AG04450 (cell line): Measurements from ENCODE around the gene SLC8B1. TPM values are rescaled to one million over a fixed set of nuclear protein-coding genes. Genes with fewer than 3 reads are reported as not detected.

ENCODE experiments used
- CTCF ChIA-PET: fragments of 300-600, 350-600 bp; formaldehyde crosslinking; extraction: SDS; loops from one replicate; lab custom pipeline; 2022; ENCODE audit warnings: antibody characterized with exemption, inconsistent platforms; lab: Charles Lee
- POLR2A ChIA-PET: fragments of 350-600 bp; formaldehyde crosslinking; extraction: SDS; loops from one replicate; lab custom pipeline; 2021; ENCODE audit warnings: antibody characterized with exemption, inconsistent platforms; lab: Yijun Ruan, JAX
- DNase-seq: peaks from one replicate; pipeline ENCODE4 v3.0.0-alpha.2; 2011; ENCODE audit warnings: low read depth, low spot score
- H3K27ac ChIP-seq: one replicate; pipeline ENCODE4 v1.5.1; 2012; ENCODE audit warnings: low read depth, low read length, control low read depth
- H3K27me3 ChIP-seq: one replicate; pipeline ENCODE4 v1.6.0; 2012; ENCODE audit warnings: low read length; ENCODE audit not compliant: control insufficient read depth, insufficient read depth
- H3K4me3 ChIP-seq: 2 replicates; pipeline ENCODE4 v1.5.1; 2011; ENCODE audit warnings: mild to moderate bottlenecking, low read depth, low read length, control low read depth
- H3K9me3 ChIP-seq: 2 replicates; pipeline ENCODE4 v1.5.1; 2012; ENCODE audit warnings: low read length; ENCODE audit not compliant: control insufficient read depth, insufficient read depth
- polyA plus RNA-seq: library from polyadenylated mRNA; depleted of rRNA; stranded (reverse); fragments of >200 nt; gene quantifications from 2 replicates; pipeline ENCODE4 v1.2.3, GENCODE V29; 2011
- TF ChIP-seq, protein P1 (sequence below): IDR thresholded peaks from 2 replicates; pipeline ENCODE4 v1.5.1; 2011; ENCODE audit warnings: low read depth, low read length, control low read depth, inconsistent platforms

Gene SLC8B1
- polyA plus RNA-seq, 1 experiment = 12.1 TPM

GRCh38 chr12:113277511-113277910 is 57.4 kb downstream of the SLC8B1 start:
- Histone ChIP-seq H3K4me3 (no peak overlapping the region), H3K27ac (no peak overlapping the region), H3K27me3 (no peaks in the 10 kb centered on the region), H3K9me3 (no peaks in the 10 kb centered on the region)
- TF ChIP-seq, protein P1, sequence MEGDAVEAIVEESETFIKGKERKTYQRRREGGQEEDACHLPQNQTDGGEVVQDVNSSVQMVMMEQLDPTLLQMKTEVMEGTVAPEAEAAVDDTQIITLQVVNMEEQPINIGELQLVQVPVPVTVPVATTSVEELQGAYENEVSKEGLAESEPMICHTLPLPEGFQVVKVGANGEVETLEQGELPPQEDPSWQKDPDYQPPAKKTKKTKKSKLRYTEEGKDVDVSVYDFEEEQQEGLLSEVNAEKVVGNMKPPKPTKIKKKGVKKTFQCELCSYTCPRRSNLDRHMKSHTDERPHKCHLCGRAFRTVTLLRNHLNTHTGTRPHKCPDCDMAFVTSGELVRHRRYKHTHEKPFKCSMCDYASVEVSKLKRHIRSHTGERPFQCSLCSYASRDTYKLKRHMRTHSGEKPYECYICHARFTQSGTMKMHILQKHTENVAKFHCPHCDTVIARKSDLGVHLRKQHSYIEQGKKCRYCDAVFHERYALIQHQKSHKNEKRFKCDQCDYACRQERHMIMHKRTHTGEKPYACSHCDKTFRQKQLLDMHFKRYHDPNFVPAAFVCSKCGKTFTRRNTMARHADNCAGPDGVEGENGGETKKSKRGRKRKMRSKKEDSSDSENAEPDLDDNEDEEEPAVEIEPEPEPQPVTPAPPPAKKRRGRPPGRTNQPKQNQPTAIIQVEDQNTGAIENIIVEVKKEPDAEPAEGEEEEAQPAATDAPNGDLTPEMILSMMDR = no peak
- ChIA-PET CTCF (no interaction called here), POLR2A (no interaction called here)
- no peak for DNase-seq

GRCh38 chr12:113276946-113277500 is 57.9 kb downstream of the SLC8B1 start:
- no peak overlapping the region for H3K27ac ChIP-seq
- CTCF ChIA-PET = no interaction called here

DNA sequence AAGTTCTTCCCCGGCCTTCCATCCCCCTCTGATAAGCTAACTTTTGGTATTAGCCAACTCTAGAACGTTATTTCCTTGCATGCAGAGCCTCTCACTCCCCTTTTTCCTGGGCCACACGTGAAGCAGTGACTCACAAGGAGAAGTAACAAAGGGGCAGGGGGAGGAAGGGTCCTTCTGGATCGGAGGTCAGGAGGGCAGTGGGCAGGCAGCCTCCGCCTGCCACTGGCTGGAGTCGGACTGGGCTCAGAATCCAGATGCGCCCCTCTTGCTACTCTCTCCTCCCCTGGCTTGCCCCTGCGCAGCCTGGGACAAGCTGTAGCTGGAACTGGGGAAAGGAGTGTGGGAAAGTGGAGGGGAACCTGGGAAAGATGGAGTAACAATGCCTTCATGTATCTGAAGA is 58.6 kb downstream of the SLC8B1 start:
- no peaks in the 10 kb centered on the region for H3K9me3 ChIP-seq
- ChIA-PET CTCF (no interaction called here), POLR2A (no interaction called here)
- DNase-seq = no peak
- no peaks in the 10 kb centered on the region for H3K27me3 ChIP-seq
- no peak overlapping the region for H3K4me3 ChIP-seq
- TF ChIP-seq, protein P1 = no peak
- H3K27ac ChIP-seq = no peak overlapping the region

More at GRCh38 chr12:113276946-113277500, 57.9 kb downstream of the SLC8B1 start:
- no peaks in the 10 kb centered on the region for H3K9me3 ChIP-seq
- POLR2A ChIA-PET = no interaction called here
- H3K4me3 ChIP-seq = no peak overlapping the region
- H3K27me3 ChIP-seq = no peaks in the 10 kb centered on the region
- DNase-seq = no peak
- TF ChIP-seq, protein P1 = no peak

DNA sequence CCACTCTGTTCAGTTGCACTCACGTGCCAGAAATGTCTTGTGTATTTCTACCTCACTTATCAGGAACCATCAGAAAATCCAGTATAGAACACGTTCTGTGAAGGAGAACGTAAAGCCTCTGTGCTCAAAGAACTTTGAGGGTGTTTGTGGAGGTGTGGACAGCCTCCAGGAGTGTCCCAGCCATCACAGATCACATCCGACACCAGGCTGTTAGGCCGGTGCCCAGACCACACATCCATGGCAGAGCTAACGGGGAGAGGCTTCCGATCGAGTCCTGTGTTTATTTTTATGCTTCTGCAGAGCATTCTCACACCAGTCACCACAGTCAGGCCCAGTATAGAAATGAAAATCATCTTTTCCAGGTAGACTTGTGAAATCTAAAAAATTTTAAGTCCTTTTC is 60.1 kb downstream of the SLC8B1 start:
- TF ChIP-seq, protein P1 = no peak
- no peak overlapping the region for H3K27ac ChIP-seq
- no peaks in the 10 kb centered on the region for H3K27me3 ChIP-seq
- H3K4me3 ChIP-seq = no peak overlapping the region
- ChIA-PET POLR2A (no interaction called here), CTCF (no interaction called here)
- no peaks in the 10 kb centered on the region for H3K9me3 ChIP-seq
- DNase-seq = no peak

DNA sequence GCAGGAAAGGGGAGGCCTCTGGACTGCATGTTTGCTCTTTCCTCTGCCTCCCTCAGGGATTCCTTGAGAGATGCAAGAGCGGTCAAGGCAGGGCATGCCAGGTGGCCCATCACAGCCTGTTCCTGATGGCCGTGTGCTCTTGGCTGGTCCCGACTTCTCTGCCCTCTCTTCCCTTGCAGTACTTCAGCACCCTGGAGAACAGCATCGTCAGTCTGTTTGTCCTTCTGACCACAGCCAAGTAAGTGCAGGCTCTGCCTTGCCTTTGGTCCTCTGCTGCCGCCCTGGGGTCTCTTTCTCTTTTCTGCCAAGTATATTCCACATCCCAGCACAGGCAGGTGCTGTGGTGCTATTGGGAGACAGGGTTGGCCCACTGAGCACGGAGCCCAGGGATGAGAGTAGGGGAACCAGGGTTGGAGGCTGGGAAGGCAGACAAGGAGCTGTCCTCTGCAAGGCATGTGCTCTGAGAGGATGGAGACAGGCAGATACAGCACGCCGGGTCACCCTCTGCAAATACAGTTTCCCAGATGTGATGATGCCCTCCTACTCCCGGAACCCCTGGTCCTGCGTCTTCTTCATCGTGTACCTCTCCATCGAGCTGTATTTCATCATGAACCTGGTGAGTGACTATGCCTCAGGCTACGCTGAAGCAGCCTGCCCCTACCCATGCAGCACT is 61.7 kb downstream of the SLC8B1 start:
- no peak overlapping the region for H3K4me3 ChIP-seq
- TF ChIP-seq, protein P1 = no peak
- no peaks in the 10 kb centered on the region; the same call in 1 of the 2 replicates for H3K9me3 ChIP-seq
- ChIA-PET POLR2A (no interaction called here), CTCF (interaction anchor here (0.5 kb wide), 1 partner anchor 79 kb away, joined by 3 read pairs; no protein-coding TSS in a partner anchor)
- no peak for DNase-seq
- no peak overlapping the region for H3K27ac ChIP-seq
- H3K27me3 ChIP-seq = no peaks in the 10 kb centered on the region
